HG03354 (cell line): ENCODE measurements around the gene NBPF3.
"Not testable (repeated sequence)": the region's sequence is repeated elsewhere in the genome, so short reads cannot be mapped to it uniquely, and the experiment has no call there.

Experiments used
- ATAC-seq: cut with Tn5 transposase; IDR thresholded peaks from one replicate; pipeline ENCODE4 v1.9.1; 2021; ENCODE audit warnings: mild to moderate bottlenecking; ENCODE audit not compliant: unreplicated experiment, poor library complexity, severe bottlenecking

Gene NBPF3

GRCh38 chr1:21437341-21437640, 2.6 kb upstream of the NBPF3 start:
- ATAC-seq = no peak

DNA sequence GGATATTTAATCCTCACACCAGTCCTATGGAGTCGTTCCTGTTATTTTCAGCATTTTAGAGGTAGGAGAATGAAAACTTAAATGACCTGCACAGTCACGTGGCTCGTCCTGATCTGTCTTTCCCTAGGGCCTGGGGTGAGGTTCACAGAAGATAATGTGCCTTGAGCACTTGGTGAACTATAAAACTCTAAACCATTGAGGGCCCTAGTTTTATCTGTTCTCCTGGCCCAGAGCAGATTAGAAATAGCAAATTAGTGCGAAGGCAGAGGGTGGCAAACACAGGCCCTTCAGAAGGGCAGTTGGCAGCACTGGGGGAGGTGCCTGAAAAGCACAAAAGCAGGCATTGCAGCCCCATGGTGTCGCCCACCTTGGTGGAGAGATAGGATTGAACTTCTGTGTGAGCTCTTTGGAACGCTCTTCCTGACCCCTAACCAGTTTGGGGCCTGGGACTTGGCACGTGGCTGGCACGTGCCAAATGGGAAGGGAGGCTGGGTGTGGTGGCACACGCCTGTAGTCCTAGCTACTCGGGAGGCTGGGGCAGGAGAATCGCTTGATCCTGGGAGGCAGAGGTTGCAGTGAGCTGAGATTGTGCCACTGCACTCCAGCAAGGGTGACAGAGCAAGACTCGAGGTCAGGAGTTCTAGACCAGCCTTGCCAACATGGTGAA, 1.2 kb upstream of the NBPF3 start:
- ATAC-seq = not testable (repeated sequence)

DNA sequence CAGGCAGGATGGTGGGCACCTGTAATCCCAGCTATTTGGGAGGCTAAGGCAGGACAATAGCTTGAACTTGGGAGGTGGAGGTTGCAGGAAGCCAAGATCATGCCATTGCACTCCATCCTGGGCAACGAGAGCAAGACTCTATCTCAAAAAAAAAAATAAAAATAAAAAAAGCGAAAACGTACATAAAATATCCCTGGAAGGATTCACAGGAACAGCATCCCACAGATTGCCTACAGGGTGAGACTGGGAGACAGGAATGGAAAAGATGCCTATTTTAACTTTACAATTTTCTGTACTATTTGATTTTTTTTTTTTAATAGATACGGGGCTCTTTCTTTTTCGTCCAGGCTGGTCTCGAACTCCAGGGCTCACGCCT, 604 bp upstream of the NBPF3 start:
- no peak for ATAC-seq

- ATAC-seq = not testable (repeated sequence)
These were observed 741 bp downstream of the NBPF3 start for GRCh38 chr1:21440630-21441125.

GRCh38 chr1:21446647-21447046, 6.7 kb downstream of the NBPF3 start:
- not testable (repeated sequence) for ATAC-seq

GRCh38 chr1:21447311-21447710, 7.4 kb downstream of the NBPF3 start:
- no peak for ATAC-seq

GRCh38 chr1:21449906-21450305, 10.0 kb downstream of the NBPF3 start:
- ATAC-seq = no peak

GRCh38 chr1:21451212-21451611, 11.3 kb downstream of the NBPF3 start:
- ATAC-seq = no peak

DNA sequence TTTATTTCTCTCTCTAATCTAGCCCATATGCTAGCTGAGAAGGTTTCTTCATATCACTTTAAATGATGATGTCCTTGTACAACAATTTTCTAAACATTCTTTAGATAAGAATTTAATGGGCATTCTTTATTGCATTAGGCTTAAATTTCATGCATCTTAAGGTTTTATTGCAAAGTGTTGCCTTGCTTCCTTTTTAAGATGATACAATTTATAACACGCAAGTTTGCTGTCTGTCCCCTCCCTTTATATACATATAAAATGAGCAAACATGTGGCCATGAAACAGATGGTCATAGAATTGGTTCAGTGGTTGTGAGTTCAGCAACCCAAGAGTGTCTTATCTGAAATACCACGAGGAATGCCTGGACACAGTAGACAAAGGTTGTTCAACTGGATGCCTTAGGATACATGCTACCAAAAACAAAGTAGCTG, 12.1 kb downstream of the NBPF3 start:
- ATAC-seq = no peak

DNA sequence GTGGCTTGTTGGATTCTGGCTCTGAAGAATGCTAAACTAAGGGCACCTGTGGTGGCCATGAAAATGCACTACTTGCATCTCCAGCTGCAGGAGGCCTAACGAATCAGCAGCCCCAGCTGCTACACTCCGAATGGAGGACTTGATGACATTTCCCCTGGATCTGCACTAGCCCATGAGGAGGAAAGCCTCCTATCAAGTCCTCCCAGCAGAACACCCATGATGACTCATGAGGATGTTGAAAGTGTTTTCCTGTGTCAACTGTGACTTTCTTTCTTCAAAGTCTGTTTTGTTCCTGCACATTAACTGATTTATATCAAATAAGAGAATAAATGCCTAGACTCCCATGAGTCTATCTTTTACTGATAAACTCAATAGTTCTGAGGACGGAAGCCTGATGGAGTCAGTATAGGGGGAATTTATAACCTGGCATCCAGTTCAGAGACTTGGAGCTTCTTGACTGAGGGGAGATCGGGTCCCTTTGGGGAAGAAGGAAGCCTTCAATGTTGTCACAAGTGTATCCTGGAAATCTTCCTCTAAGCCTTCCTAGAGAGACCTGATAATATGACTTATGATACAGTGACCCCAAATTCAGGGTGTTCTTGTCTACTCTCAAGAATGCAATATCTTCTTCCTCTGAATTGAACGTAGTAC, 14.2 kb downstream of the NBPF3 start:
- ATAC-seq = not testable (repeated sequence)

GRCh38 chr1:21454904-21455303, 15.0 kb downstream of the NBPF3 start:
- ATAC-seq = not testable (repeated sequence)

GRCh38 chr1:21457654-21458053, 17.7 kb downstream of the NBPF3 start:
- ATAC-seq = no peak

DNA sequence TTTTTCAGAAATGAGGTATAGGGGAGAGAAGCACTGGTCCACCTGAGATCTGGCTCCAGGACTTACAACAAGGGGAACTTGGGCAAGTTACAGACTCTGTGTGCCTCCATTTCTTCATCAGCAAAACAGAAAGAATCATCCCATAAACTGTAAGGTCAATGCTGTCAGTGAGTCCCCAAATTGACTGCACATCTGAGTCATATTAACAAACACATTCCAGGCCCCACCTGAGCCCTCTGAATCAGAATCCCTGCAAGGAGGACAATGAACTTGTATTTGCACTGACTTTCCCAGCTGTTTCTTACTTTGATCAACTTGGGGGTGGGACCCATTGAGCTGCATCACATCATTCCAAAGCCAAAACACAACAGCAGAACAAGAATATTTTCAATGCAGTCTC, 25.2 kb downstream of the NBPF3 start:
- not testable (repeated sequence) for ATAC-seq

DNA sequence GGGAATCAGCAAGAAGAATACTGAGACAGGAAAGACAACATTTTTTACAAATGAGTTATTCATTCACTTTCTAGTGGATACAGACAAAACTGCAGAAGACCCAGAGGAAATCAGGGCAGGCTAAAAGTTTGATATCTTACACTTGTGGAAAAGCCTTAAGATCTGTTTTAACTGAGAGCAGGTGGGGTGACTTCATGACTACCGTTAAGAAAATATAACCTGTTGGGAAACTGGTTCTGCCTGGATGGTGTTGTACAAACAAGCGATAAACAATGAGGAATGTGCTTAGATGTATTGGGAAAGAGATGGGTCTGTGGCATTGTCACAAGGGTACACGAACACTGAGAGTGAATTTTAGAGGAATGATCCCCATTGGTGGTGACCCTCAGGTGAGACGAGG, 28.0 kb downstream of the NBPF3 start:
- ATAC-seq = not testable (repeated sequence)

DNA sequence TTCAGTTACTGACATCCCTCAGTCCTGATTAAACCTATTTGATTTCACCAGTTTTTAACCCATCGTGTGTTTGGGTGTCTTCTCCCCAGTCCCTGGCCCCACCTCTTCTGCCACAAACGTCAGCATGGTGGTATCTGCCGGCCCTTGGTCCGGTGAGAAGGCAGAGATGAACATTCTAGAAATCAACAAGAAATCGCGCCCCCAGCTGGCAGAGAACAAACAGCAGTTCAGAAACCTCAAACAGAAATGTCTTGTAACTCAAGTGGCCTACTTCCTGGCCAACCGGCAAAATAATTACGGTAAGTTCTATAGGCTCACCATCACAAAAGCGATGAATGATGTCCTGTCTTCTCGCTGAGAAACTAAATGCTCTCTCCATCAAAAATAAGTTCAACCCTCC, 28.7 kb downstream of the NBPF3 start:
- ATAC-seq = no peak

- ATAC-seq = no peak
These were observed 29.6 kb downstream of the NBPF3 start for GRCh38 chr1:21469581-21469980.

- no peak for ATAC-seq
These were observed 32.9 kb downstream of the NBPF3 start for GRCh38 chr1:21472861-21473260.

DNA sequence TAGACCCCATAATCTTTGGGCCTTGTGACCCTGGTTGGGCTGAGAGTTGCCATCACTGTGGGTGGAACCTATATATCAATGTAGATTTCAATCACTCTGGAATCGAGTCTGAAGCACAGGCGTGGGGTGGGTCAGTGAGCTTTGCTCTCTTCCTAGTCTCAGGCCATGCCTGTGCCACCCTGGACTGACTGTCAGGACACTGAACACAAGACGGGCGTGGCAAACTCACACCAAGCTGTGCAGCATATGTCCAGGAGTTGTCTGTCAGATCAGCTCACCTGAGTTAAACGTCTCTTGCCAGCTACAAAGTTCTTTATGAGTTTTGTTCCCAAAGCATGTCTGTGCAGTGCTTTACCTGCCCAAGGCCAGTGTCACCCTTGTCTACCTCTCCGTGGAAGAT, 38.4 kb downstream of the NBPF3 start:
- no peak for ATAC-seq

DNA sequence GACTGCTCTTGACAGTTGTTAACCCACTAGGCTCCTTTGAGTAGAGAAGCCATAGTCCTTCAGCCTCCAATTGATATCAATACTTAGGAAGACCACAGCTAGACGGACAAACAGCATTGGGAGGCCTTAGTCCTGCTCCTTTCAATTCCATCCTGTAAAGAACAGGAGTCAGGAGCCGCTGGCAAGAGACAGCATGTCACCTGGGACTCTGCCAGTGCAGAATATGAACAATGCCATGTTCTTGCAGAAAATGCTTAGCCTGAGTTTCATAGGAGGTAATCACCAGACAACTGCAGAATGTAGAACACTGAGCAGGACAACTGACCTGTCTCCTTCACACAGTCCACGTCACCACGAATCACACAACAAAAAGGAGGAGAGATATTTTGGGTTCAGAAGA, 43.9 kb downstream of the NBPF3 start:
- ATAC-seq = not testable (repeated sequence)

- no peak for ATAC-seq
These were observed 49.2 kb downstream of the NBPF3 start for GRCh38 chr1:21489146-21489545.

- ATAC-seq = no peak
These were observed 51.0 kb downstream of the NBPF3 start for GRCh38 chr1:21490774-21491487.
